Measurements from ENCODE around the gene LRSAM1. TPM values are rescaled to one million over a fixed set of nuclear protein-coding genes. Genes with fewer than 3 reads are reported as not detected.
A peak's percentile ranks its signal among the peaks of the same experiment; 100 is the strongest.

The LRSAM1 gene
- total RNA-seq, 3 donors from 2014 or later: 11.7 to 21.3 (median 17.9) TPM

GRCh38 chr9:127494304-127494702, 43.0 kb downstream of the LRSAM1 start:
- H3K27me3 ChIP-seq: no peaks in the 10 kb centered on the region
- DNase-seq (ENCODE audit: low spot score in 2 of 2): no peak
- intact Hi-C loops (cut with DNase I; ENCODE audit: low total_unique reads): no loop called here
- H3K4me1 ChIP-seq: no peaks in the 10 kb centered on the region
- no peaks in the 10 kb centered on the region for H3K9me3 ChIP-seq
- no peak overlapping the region for H3K4me3 ChIP-seq
- H3K27ac ChIP-seq: peak overlapping the region in 1 of 2 donors; percentile 62
- no peaks in the 10 kb centered on the region for H3K36me3 ChIP-seq
- TF ChIP-seq POLR2AphosphoS5 (IDR thresholded peaks at IDR 0.05) (no peak), POLR2A (IDR thresholded peaks at IDR 0.05) (no peak), CTCF (IDR thresholded peaks at IDR 0.05) (no peak)

- H3K4me1 ChIP-seq: no peaks in the 10 kb centered on the region
- H3K9me3 ChIP-seq: no peaks in the 10 kb centered on the region
- no peak for TF ChIP-seq POLR2A (IDR thresholded peaks at IDR 0.05)
- no peak for TF ChIP-seq POLR2AphosphoS5 (IDR thresholded peaks at IDR 0.05)
- no peak for TF ChIP-seq CTCF (IDR thresholded peaks at IDR 0.05)
- H3K27ac ChIP-seq: peak overlapping the region; percentile 2 to 62
- H3K27me3 ChIP-seq: no peaks in the 10 kb centered on the region
- no peaks in the 10 kb centered on the region for H3K36me3 ChIP-seq
- no peak for DNase-seq (ENCODE audit: low spot score in 2 of 2)
- intact Hi-C loops (cut with DNase I; ENCODE audit: low total_unique reads): no loop called here
- H3K4me3 ChIP-seq: no peak overlapping the region
These were observed 44.7 kb downstream of the LRSAM1 start for GRCh38 chr9:127495884-127496555.

- H3K9me3 ChIP-seq: no peaks in the 10 kb centered on the region
- no peaks in the 10 kb centered on the region for H3K36me3 ChIP-seq
- H3K4me1 ChIP-seq: no peaks in the 10 kb centered on the region
- H3K27ac ChIP-seq: no peak overlapping the region
- no peak for DNase-seq (ENCODE audit: low spot score in 2 of 2)
- no peaks in the 10 kb centered on the region for H3K27me3 ChIP-seq
- intact Hi-C loops (cut with DNase I; ENCODE audit: low total_unique reads): no loop called here
- no peak overlapping the region for H3K4me3 ChIP-seq
- TF ChIP-seq CTCF (IDR thresholded peaks at IDR 0.05) (no peak), POLR2A (IDR thresholded peaks at IDR 0.05) (no peak)
These were observed 45.7 kb downstream of the LRSAM1 start for GRCh38 chr9:127496974-127497373.

GRCh38 chr9:127497656-127498290, 46.5 kb downstream of the LRSAM1 start:
- TF ChIP-seq POLR2AphosphoS5 (IDR thresholded peaks at IDR 0.05) (no peak), CTCF (IDR thresholded peaks at IDR 0.05) (no peak), POLR2A (IDR thresholded peaks at IDR 0.05) (no peak)
- H3K27ac ChIP-seq: peak overlapping the region in 1 of 2 donors; percentile 32
- intact Hi-C loops (cut with DNase I; ENCODE audit: low total_unique reads): no loop called here
- H3K36me3 ChIP-seq: no peaks in the 10 kb centered on the region
- DNase-seq (ENCODE audit: low spot score in 2 of 2): no peak
- H3K4me1 ChIP-seq: no peaks in the 10 kb centered on the region
- no peak overlapping the region for H3K4me3 ChIP-seq
- H3K27me3 ChIP-seq: no peaks in the 10 kb centered on the region
- no peaks in the 10 kb centered on the region for H3K9me3 ChIP-seq

GRCh38 chr9:127498298-127498697, 47.0 kb downstream of the LRSAM1 start:
- H3K36me3 ChIP-seq: no peaks in the 10 kb centered on the region
- intact Hi-C loops (cut with DNase I; ENCODE audit: low total_unique reads): no loop called here

More at GRCh38 chr9:127498298-127498697, 47.0 kb downstream of the LRSAM1 start:
- peak overlapping the region in 1 of 2 donors; percentile 32 for H3K27ac ChIP-seq
- DNase-seq (ENCODE audit: low spot score in 2 of 2): no peak
- no peaks in the 10 kb centered on the region for H3K9me3 ChIP-seq
- H3K27me3 ChIP-seq: no peaks in the 10 kb centered on the region
- no peaks in the 10 kb centered on the region for H3K4me1 ChIP-seq
- no peak overlapping the region for H3K4me3 ChIP-seq
- TF ChIP-seq POLR2AphosphoS5 (IDR thresholded peaks at IDR 0.05): no peak
- no peak for TF ChIP-seq CTCF (IDR thresholded peaks at IDR 0.05)
- no peak for TF ChIP-seq POLR2A (IDR thresholded peaks at IDR 0.05)

Measured in breast epithelium (tissue), 4 donors.